ENCODE results near the gene TASOR.

The TASOR gene

GRCh38 chr3:56654460-56654859 is 28.6 kb downstream of the TASOR start:
- Histone ChIP-seq H3K4me1 (ENCODE audit: control insufficient read depth in 1 of 2, insufficient read depth in 2 of 2, low read length in 2 of 2) (no peaks in the 10 kb centered on the region), H3K36me3 (ENCODE audit: control insufficient read depth in 1 of 2, insufficient read depth in 2 of 2, low read length in 2 of 2) (peaks cover 30 to 69% of the 10 kb centered on the region in 2 donors), H3K4me3 (ENCODE audit: low read depth in 1 of 2, low read length in 2 of 2) (no peak overlapping the region)

GRCh38 chr3:56645407-56645806 is 37.7 kb downstream of the TASOR start:
- H3K4me1 ChIP-seq (ENCODE audit: control insufficient read depth in 1 of 2, insufficient read depth in 2 of 2, low read length in 2 of 2), result no peaks in the 10 kb centered on the region
- H3K27ac ChIP-seq (ENCODE audit: low read depth, low read length), result no peak overlapping the region
- no peaks in the 10 kb centered on the region for H3K27me3 ChIP-seq (ENCODE audit: control insufficient read depth in 1 of 2, insufficient read depth in 2 of 2, low read length in 2 of 2)
- H3K9me3 ChIP-seq (ENCODE audit: control insufficient read depth in 1 of 2, low read length in 2 of 2), result no peaks in the 10 kb centered on the region
- H3K36me3 ChIP-seq (ENCODE audit: control insufficient read depth in 1 of 2, insufficient read depth in 2 of 2, low read length in 2 of 2), result peaks cover 36 to 69% of the 10 kb centered on the region in 2 donors
- H3K4me3 ChIP-seq (ENCODE audit: low read depth in 1 of 2, low read length in 2 of 2), result no peak overlapping the region
- no peak overlapping the region for H3K9ac ChIP-seq (ENCODE audit: low read depth in 1 of 2, low read length in 2 of 2)

More at GRCh38 chr3:56654460-56654859, 28.6 kb downstream of the TASOR start:
- H3K9ac ChIP-seq (ENCODE audit: low read depth in 1 of 2, low read length in 2 of 2), result no peak overlapping the region
- no peaks in the 10 kb centered on the region for H3K9me3 ChIP-seq (ENCODE audit: control insufficient read depth in 1 of 2, low read length in 2 of 2)
- no peak overlapping the region for H3K27ac ChIP-seq (ENCODE audit: low read depth, low read length)
- H3K27me3 ChIP-seq (ENCODE audit: control insufficient read depth in 1 of 2, insufficient read depth in 2 of 2, low read length in 2 of 2), result no peaks in the 10 kb centered on the region

GRCh38 chr3:56633602-56634535 is 49.2 kb downstream of the TASOR start:
- Histone ChIP-seq H3K4me3 (ENCODE audit: low read depth in 1 of 2, low read length in 2 of 2) (no peak overlapping the region), H3K36me3 (ENCODE audit: control insufficient read depth in 1 of 2, insufficient read depth in 2 of 2, low read length in 2 of 2) (peaks cover 24 to 33% of the 10 kb centered on the region in 2 donors), H3K9ac (ENCODE audit: low read depth in 1 of 2, low read length in 2 of 2) (no peak overlapping the region), H3K27ac (ENCODE audit: low read depth, low read length) (no peak overlapping the region), H3K9me3 (ENCODE audit: control insufficient read depth in 1 of 2, low read length in 2 of 2) (no peaks in the 10 kb centered on the region), H3K27me3 (ENCODE audit: control insufficient read depth in 1 of 2, insufficient read depth in 2 of 2, low read length in 2 of 2) (no peaks in the 10 kb centered on the region), H3K4me1 (ENCODE audit: control insufficient read depth in 1 of 2, insufficient read depth in 2 of 2, low read length in 2 of 2) (peaks cover 6 to 9% of the 10 kb centered on the region in 2 donors)
